Astrocyte of the cerebellum (primary cell): ENCODE measurements around the gene FER1L5.

Experiments used
- DNase-seq: peaks from one replicate; pipeline ENCODE4 v3.0.0-alpha.2; 2011; ENCODE audit warnings: low read depth
- H3K4me3 ChIP-seq: 2 replicates; pipeline ENCODE4 v1.5.1; 2011; ENCODE audit warnings: mild to moderate bottlenecking, low read depth, low read length, moderate library complexity
- in situ Hi-C: cut with HindIII; loops from 2 replicates; pipeline ENCODE4 v1.10.0; 2017; ENCODE audit warnings: low sequenced_read_pairs
- TF ChIP-seq, protein P1 (sequence below): IDR thresholded peaks from 2 replicates; pipeline ENCODE4 v1.5.1; 2012; ENCODE audit warnings: low read length, low read depth, moderate library complexity, mild to moderate bottlenecking; ENCODE audit errors: missing control alignments

The FER1L5 gene

DNA sequence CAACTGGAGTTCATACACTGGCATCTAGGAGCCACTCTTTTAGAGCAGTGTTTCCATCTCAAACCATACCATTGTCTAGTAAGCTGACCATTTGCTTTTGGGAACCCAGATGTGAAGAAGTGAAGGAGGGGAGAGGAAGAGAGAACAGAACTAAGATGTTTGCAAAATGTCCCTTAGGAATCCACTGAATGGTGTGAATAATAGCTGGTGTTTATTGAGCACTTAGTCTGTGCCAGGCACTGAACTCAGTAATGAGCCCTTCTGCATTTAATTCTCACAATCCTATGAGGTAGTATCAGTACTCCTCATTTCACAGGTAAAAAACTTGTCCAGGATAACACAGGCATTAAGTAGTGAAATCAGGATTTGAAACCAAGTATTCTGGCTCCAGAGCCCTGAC, 73.8 kb downstream of the FER1L5 start:
- no peak for DNase-seq
- TF ChIP-seq, protein P1, sequence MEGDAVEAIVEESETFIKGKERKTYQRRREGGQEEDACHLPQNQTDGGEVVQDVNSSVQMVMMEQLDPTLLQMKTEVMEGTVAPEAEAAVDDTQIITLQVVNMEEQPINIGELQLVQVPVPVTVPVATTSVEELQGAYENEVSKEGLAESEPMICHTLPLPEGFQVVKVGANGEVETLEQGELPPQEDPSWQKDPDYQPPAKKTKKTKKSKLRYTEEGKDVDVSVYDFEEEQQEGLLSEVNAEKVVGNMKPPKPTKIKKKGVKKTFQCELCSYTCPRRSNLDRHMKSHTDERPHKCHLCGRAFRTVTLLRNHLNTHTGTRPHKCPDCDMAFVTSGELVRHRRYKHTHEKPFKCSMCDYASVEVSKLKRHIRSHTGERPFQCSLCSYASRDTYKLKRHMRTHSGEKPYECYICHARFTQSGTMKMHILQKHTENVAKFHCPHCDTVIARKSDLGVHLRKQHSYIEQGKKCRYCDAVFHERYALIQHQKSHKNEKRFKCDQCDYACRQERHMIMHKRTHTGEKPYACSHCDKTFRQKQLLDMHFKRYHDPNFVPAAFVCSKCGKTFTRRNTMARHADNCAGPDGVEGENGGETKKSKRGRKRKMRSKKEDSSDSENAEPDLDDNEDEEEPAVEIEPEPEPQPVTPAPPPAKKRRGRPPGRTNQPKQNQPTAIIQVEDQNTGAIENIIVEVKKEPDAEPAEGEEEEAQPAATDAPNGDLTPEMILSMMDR = no peak
- H3K4me3 ChIP-seq = no peak overlapping the region
- in situ Hi-C loops = no loop called here

DNA sequence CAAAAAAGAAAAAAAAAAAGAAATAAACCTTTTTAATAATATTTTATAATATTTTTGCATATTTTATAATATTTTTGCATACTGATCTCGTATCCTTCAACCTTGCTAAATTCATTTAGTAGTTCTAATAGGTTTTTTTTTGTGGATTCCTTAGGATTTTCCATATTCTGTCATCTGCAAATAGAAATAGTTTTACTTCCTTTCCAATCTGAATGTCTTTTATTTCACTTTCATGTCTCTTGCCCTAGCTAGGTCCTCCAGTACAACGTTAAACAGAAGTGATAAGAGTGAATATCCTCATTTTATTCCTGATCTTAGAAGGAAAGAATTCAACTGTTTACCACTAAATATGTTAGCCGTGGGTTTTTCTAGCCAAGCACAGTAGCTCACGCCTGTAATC, 83.6 kb downstream of the FER1L5 start:
- H3K4me3 ChIP-seq = no peak overlapping the region
- no peak for DNase-seq
- TF ChIP-seq, protein P1 = no peak
- in situ Hi-C loops = no loop called here

DNA sequence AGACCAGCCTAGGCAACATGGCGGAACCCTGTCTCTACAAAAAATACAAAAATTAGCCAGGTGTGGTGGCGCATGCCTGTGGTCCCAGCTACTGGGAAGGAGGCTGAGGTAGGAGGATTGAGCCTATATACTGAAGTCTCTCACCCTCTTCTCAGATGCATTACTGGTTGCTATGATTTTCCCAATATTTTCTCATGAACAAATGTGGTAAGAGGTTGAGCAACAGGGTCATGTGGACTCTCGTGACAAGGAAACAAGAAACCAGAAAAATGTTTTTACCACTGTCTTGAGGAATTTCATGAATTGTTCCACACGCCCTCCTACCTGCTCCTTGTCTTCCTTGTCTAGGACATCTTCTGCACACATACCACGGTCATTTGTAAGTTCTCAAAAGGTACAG, 84.9 kb downstream of the FER1L5 start:
- H3K4me3 ChIP-seq = no peak overlapping the region
- in situ Hi-C loops = no loop called here
- no peak for DNase-seq
- TF ChIP-seq, protein P1 = no peak

DNA sequence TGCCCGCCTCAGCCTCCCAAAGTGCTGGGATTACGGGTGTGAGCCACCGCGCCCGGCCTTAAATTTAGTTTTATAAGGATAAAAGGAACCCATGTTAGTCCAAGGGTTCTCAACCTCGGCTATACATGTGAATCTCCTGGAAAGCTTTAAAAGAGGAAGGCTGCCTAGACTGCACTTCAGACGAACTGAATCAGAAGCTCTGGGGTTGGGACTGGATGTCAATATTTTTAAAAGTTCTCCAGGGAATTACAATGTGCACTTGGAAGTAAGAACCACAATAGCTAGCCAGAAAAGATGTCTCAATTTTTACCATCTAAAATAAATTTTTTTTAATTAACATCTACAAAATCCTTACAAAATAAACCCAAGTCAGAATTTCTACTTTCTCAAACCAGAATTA, 87.2 kb downstream of the FER1L5 start:
- DNase-seq = no peak
- no peak overlapping the region for H3K4me3 ChIP-seq
- TF ChIP-seq, protein P1 = no peak
- in situ Hi-C loops = no loop called here

DNA sequence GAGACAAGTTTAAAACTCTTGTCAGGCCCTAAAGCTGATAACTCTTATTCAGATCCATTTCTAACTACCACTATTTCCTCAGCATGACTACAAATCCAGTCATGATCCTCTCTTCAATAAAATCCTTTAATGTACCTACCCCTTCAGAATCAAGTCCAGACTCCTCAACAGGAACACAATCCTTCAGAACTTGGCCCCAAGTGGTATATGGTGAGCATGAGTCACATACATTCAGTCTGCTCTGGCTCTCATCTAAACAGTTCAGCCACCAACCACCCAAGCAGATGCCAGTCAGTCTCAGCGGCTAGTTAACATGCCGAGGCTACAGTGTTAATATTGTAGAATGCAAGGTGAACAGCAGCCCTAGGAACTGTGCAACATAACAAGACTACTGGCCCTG, 87.6 kb downstream of the FER1L5 start:
- TF ChIP-seq, protein P1 = no peak
- in situ Hi-C loops = no loop called here
- DNase-seq = no peak
- H3K4me3 ChIP-seq = no peak overlapping the region

DNA sequence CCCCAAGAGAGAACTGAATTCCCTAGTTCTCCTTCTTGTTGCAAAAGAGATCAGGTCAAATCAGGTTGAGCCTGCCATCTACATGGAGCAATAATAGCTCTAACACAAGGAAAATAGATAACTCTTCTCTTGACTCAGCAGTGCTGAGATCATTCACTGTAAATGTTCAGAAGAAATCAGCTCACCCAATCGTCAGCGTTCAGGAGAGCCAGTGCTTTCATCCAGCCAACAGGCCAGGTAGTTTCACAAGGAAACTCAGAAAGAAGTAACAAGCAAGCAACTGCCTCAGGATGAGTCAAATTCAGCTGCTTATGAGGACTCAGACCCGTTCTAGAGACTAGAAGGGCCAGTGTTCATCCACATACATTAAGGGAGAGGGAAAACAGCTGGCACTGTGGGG, 91.4 kb downstream of the FER1L5 start:
- TF ChIP-seq, protein P1 = no peak
- no peak overlapping the region for H3K4me3 ChIP-seq
- in situ Hi-C loops = no loop called here
- DNase-seq = no peak
